HG02798 (cell line): ENCODE measurements around the gene RAI1.
"Not testable (repeated sequence)": the region's sequence is repeated elsewhere in the genome, so short reads cannot be mapped to it uniquely, and the experiment has no call there.

Experiments
- ATAC-seq: cut with Tn5 transposase; IDR thresholded peaks from one replicate; pipeline ENCODE4 v1.9.1; 2021; ENCODE audit warnings: mild to moderate bottlenecking; ENCODE audit not compliant: unreplicated experiment, poor library complexity

RAI1 gene, protein sequence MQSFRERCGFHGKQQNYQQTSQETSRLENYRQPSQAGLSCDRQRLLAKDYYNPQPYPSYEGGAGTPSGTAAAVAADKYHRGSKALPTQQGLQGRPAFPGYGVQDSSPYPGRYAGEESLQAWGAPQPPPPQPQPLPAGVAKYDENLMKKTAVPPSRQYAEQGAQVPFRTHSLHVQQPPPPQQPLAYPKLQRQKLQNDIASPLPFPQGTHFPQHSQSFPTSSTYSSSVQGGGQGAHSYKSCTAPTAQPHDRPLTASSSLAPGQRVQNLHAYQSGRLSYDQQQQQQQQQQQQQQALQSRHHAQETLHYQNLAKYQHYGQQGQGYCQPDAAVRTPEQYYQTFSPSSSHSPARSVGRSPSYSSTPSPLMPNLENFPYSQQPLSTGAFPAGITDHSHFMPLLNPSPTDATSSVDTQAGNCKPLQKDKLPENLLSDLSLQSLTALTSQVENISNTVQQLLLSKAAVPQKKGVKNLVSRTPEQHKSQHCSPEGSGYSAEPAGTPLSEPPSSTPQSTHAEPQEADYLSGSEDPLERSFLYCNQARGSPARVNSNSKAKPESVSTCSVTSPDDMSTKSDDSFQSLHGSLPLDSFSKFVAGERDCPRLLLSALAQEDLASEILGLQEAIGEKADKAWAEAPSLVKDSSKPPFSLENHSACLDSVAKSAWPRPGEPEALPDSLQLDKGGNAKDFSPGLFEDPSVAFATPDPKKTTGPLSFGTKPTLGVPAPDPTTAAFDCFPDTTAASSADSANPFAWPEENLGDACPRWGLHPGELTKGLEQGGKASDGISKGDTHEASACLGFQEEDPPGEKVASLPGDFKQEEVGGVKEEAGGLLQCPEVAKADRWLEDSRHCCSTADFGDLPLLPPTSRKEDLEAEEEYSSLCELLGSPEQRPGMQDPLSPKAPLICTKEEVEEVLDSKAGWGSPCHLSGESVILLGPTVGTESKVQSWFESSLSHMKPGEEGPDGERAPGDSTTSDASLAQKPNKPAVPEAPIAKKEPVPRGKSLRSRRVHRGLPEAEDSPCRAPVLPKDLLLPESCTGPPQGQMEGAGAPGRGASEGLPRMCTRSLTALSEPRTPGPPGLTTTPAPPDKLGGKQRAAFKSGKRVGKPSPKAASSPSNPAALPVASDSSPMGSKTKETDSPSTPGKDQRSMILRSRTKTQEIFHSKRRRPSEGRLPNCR (N-terminal part only)

DNA sequence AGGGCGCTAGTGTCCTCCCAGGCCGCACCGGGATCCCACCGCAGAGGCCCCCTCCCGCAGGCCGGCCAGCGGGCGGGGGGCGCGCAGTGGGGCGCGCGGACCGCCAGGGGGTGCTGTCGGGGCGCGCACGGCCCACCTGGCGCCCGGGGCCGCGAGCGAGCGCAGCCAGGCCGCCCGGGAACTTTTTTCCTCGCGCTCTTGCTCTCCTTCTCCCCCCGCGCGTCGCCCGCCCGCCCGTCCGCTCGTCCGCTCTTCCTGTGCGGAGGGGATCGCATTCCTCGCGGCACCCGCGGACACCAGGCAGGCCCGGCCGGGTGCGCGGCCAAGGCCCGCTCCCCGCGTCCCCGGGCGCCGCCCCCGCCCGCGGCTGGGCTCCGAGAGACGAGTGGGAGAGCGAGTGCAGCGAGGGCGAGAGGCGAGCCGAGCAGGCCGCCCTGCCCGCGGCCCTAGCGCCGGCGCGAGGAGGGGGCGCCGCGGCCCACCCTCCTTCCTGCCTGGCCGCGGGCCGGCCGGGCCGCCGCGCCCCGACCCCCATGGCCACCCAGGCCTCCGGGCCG lies at the start of gene RAI1:
TSS of gene RAI1 (plus strand) at position 272 of the 557 bp plus-strand sequence. CDS start 111,491 bp downstream, outside the sequence.
- peak; percentile 62 for ATAC-seq

DNA sequence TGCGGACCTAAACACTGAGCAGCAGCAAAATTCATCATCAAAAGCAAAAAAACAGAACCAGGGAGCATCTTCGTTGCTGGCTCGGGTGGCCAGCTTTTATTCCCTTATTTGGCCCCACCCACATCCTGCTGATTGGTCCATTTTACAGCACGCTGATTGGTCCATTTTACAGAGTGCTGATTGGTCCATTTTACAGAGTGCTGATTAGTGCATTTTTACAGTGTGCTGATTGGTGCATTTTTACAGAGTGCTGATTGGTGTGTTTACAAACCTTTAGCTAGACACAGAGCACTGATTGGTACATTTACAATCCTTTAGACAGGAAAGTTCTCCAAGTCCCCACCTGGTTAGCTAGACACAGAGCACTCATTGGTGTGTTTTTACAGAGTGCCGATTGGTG lies 48.6 kb upstream of the RAI1 start:
- ATAC-seq = not testable (repeated sequence)

DNA sequence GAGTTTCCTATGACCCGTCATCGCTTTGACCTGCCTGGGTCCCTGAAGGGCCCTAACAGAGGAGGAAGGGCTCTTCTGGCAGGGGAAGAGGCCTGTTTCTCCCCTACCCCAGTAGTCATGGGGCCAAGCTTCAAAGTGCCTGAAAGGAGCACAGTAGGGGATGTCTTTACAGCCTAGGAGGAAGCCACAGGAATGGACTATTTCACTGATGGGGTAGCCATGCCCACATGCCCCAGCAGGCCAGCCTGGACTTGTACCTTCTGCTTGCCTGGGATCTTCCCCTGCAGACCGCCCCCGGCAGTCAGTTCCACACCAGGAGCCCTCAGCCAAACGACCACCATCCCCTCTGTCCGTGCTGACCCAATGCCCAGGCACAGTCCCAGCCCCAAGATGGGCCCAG lies 47.9 kb upstream of the RAI1 start:
- ATAC-seq = no peak

DNA sequence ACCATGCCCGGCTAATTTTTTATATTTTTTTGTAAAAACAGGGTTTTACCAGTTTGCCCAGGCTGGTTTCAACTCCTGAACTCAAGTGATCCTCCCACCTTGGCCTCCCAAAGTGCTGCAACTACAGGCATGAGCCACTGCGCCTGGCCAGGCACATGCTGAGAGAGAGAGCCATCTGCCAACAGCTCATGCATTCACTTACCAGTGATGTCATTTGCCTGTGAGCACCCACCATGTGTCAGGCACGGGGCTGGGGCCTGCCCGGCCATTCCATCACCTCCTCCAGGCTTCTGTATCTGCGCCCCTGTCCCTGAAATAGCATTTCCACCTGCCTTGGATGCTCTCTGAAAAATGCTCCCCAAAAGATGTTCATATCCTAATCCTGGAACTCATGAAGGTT lies 46.1 kb upstream of the RAI1 start:
- no peak for ATAC-seq

DNA sequence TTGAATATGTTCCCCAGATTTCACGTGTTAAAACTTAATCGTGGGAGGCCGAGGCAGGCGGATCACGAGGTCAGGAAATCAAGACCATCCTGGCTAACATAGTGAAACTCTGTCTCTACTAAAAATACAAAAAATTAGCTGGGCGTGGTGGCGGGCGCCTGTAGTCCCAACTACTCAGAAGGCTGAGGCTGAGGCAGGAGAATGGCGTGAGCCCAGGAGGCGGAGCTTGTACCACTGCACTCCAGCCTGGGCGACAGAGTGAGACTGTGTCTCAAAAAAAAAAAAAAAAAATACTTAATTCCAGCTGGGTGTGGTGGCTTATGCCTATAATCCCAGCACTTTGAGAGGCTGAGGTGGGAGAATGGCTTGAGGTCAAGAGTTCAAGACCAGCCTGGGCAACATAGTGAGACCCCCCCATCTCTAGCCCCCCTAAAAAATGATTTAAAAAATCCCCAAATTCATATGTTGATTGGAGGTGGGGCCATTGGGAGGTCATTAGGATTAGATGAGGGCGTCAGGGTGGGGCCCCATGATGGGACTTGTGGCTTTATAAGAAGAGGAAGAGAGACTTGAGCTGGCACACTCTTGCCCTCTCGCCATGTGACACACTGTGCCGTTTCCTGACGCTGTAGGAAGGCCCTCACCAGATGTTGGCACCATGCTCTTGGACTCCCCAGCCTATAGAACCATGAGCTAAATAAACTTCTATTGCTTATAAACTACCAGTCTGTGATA lies 45.6 kb upstream of the RAI1 start:
- not testable (repeated sequence) for ATAC-seq

DNA sequence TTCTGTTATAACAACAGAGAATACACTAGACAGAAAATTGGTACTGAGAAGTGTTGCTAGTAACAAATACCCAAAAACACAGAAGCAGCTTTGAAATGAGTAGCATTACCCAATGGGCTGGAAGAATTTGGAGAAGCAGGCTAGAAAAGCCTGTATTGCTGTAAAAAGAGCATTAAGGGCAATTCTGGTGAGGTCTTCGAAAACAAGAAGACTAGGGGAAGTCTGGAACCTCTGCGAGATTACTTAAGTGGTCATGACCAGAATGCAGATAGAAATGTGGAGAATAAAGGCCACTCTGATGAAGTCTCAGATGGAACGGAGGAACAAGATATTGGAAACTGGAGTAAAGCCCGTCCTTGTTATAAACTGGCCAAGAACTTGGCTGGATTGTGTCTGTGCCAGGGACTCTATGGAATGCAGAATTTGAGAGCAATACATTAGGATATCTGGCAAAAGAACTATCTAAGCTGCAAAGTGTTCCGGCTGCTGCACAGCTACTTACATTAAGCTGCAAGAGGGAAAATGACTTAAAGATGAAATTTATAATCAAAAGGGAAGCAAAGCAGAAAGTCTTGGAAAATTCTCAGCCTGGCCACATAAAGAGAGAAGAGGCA lies 44.9 kb upstream of the RAI1 start:
- ATAC-seq = no peak

DNA sequence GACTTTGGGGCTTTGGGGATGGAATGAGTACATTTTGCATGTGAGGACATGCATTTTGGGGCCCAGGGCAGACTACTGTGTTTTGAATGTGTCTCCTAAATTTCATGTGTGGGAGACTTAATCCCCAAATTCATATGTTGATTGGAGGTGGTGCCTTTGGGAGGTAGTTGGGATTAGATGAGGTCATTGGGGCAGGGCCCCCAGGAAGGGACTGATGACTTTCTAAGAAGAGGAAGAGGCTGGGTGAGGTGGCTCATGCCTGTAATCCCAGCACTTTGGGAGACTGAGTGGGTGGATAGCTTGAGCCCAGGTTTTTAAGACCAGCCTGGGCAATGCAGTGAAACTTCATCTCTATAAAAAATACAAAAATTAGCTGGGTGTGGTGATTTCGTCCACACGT lies 42.8 kb upstream of the RAI1 start:
- no peak for ATAC-seq

DNA sequence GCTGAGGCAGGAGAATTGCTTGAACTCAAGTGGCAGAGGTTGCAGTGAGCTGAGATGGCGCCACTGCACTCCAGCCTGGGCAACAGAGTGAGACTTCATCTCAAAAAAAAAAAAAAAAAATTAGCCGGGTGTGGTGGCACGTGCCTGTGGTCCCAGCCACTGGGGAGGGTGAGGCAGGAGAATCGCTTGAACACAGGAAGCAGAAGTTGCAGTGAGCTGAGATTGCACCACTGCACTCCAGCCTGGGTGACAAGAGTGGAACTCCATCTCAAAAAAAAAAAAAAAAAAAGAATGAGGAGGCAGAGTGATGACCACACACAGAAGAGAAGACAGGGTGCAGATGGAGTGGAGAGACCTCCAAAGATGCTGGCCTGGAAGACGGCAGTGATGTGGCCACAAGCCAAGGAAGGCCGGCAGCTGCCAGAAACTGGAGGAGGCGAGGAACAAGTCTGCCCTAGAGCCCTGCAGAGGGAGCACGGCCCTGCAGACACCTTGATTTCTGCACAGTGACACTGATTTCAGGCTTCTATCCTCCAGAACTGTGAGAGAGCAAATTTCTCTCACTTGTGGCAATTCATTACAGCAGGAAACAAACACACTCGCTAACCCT lies 41.5 kb upstream of the RAI1 start:
- not testable (repeated sequence) for ATAC-seq

DNA sequence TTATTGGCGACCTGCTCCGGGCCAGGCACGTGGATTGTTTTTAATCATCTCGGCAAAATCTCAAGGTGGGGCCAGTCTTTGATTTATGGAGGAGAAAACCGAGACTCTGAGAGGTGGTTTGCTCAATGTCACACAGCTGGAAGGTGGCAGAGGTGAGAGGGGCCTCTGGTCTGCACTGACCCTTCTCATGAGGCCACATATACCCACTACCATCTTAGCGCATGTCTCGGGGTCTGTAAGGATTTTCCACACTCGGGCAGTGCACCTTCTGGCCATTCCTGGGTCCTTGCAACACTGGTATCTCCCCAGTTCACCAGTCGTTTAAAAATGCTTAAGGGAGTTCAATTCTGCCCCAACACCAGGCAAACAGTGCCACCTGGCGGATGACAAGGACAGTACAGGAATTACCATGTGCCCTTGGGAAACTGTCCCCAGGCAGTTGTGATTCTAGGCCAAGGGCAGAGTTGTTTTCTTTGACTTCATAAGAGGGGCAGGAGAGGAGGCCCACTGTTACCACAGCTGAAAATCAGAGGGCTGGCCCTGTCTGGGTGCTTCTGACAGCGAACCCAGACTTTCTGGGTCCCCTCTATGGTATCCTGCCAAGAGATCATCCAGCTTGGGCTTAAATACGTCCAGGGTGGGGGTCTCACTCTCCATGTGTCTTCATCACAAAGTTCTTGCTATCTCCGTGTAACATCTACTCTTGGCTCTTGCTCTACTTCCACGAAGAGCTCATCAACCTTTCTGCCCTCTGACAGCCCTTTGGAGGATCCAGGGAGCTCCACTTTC lies 39.4 kb upstream of the RAI1 start:
- no peak for ATAC-seq

DNA sequence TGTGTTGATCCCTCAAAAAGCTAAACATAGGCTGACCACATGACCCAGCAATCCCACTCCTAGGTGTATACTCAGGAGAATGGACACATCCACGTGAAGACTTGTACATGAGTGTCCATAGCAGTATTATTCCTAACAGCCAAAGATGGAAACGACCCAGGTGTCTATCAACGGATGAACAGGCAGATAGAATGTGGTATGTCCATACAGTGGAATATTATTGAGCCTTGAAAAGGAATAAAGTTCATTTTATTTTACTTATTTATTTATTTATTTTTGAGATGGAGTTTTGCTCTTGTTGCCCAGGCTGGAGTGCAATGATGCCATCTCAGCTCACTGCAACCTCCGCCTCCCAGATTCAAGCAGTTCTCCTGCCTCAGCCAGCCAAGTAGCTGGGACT lies 36.1 kb upstream of the RAI1 start:
- ATAC-seq = not testable (repeated sequence)

DNA sequence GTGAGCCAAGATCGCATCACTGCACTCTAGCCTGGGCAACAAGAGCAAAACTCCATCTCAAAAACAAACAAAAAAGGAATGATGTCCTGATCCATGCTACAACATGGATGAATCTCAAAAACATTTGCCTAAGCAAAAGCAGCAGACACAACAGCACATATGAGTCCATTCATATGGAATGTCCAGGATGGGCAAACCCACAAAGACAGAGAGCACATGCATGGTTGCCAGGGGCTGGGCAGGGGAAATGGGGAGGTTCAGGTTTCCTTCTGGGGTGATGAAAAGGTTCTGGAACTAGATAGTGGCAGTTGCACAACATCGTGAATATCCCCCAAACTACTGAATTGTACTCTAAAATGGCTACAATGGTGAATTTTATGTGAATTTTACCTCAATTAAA lies 35.3 kb upstream of the RAI1 start:
- no peak for ATAC-seq

DNA sequence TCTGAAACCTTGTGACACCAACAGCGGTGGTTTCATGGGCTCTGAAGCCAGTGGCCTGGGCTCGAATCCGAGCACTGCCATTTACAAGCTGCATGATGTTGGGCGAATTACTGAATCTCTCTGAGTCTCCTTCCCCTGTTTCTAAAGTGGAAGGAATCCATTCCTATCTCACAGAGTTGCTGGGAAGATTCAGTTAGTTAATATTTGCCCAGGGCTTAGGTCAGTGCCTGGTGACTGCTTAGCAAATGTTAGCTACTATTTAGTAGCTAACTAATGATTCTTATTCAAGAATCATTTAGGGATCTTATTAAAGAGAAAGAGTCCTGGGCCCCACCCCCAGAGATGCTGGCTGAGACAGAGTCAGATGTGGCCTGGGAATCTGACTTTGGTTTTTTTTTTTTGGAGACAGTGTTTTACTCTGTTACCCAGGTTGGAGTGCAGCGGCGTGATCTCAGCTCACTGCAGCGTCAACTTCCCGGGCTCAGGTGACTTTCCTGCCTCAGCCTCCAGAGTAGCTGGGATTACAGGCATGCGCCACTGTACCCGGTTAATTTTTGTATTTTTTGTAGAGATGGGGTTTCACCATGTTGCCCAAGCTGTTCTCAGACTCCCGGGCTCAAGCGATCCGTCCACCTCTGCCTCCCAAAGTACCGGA lies 33.6 kb upstream of the RAI1 start:
- no peak for ATAC-seq

DNA sequence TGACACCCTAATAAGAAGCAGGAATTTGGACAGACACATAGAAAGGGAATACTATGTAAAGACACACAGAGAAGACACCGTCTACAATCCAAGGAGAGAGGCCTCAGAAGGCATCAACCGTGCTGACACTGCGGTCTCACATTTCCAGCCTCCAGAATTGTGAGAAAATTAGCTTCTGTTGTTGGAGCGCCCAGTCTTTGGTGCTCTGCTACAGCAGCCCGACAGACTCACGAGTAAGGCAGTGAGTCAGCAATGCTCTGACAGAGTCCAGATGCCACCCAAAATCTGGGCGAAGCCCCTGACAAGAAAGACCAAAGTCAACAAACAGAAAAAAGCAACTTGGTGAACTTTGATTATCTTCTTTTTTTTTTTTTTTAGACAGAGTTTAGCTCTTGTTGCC lies 32.5 kb upstream of the RAI1 start:
- no peak for ATAC-seq

DNA sequence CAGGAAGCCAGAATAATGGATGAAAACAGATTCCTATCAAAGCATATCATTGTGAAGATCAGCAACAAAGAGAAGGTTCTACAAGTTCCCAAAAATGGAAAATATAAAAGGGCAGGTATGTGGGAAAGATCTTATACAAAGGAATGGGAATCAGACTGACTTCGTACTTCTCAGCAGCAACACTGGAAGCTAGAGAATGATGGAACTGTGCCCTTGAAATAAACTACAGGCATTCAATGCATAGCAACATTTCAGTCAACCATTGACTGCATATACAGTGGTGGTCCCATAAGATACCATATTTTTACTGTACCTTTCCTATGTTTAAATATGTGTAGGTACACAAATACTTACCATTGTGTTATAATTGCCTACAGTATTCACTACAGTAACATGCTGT lies 30.3 kb upstream of the RAI1 start:
- no peak for ATAC-seq

DNA sequence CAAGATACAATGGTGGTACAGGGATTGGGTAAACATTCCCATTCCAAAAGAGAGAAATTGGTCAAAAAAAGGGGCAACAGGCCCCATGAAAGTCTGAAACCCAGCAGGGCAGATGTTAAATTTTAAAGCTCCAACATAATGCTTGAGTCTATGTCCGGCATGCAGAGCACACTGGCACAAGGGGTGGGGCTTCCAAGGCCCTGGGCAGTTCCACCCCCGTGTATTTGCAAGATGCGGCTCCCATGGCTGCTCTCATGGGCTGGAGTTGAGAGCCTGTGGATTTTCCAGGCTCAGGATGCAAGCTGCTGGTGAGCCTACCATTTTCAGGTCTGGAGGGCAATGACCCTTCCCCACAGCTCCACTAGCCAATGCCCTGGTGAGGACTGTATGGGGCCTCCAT lies 27.9 kb upstream of the RAI1 start:
- no peak for ATAC-seq

DNA sequence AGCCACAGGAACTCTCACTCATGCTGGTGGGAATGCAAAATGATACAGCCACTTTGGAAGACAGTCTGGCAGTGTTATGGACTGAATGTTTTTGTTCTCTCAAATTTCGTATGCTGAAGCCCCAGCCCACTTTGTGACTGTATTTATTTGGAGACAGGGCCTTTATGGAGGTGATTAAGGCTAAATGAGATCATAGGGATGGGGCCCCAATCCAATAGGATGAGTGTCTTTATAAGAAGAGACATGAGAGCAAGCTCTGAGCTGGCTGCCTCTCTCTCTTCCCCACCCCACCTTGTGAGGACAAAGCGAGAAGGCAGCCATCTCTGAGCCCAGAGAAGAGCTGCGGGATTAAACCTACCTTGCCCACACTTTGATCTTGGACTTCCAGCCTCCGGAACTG lies 21.9 kb upstream of the RAI1 start:
- ATAC-seq = no peak

DNA sequence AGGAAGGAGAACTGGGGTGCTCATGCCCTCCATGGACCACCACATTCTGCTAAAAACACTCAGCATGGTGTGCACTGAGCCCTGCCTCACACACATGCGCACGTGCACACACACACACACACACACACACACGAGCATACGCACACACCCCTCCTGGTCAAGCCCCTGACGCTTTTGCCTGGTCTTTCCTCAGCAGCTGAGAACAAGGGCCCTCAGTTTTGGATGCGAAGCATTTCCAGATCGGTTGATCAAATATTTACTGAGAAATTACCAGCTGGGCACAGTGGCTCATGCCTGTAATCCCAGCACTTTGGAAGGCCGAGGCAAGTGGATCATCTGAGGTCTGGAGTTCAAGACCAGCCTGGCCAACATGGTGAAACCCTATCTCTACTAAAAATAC lies 20.1 kb upstream of the RAI1 start:
- ATAC-seq = no peak
